K562 (cell line): ENCODE data around the gene CBX3. TPM values are rescaled to one million over a fixed set of nuclear protein-coding genes. Genes with fewer than 3 reads are reported as not detected.

Source experiments
- ARHGAP35 ChIP-seq: fragments of 450-650 bp; IDR thresholded peaks from 2 replicates; pipeline ENCODE4 v1.6.1; 2018; ENCODE audit not compliant: partially characterized antibody
- DMBX1 ChIP-seq: fragments of 250-450 bp; sonication (Bioruptor Pico); IDR thresholded peaks from 2 replicates; pipeline ENCODE4 v1.8.0; 2022; ENCODE audit warnings: inconsistent platforms, mild to moderate bottlenecking, moderate library complexity, borderline replicate concordance
- ESRRB ChIP-seq: fragments of 250-450 bp; sonication (Bioruptor Pico); IDR thresholded peaks from 2 replicates; pipeline ENCODE4 v1.5.0; 2020; ENCODE audit warnings: mild to moderate bottlenecking, moderate library complexity, borderline replicate concordance
- FOXK1 ChIP-seq: sonication (generic); formaldehyde crosslinking; IDR thresholded peaks from 2 replicates; pipeline ENCODE4 v1.8.0; 2022; ENCODE audit warnings: missing genetic modification reagents, mild to moderate bottlenecking, borderline replicate concordance
- GATAD2A ChIP-seq: fragments of 450-650 bp; IDR thresholded peaks from 2 replicates; pipeline ENCODE4 v1.6.1; 2017
- HMG20B ChIP-seq: fragments of 250-450 bp; sonication (Bioruptor Pico); IDR thresholded peaks from 2 replicates; pipeline ENCODE4 v1.5.0; 2021; ENCODE audit warnings: mild to moderate bottlenecking
- MAX ChIP-seq: sonication (generic); formaldehyde crosslinking; IDR thresholded peaks from 2 replicates; pipeline ENCODE4 v1.9.0; 2022; ENCODE audit warnings: mild to moderate bottlenecking, missing genetic modification reagents
- NR2C2 ChIP-seq, 2 experiments: fragments of 200-800 bp in 1 of 2; sonication (Bioruptor generic) in 1 of 2; sonication (generic) in 1 of 2; formaldehyde crosslinking in 1 of 2; IDR thresholded peaks; 2 replicates each; pipeline versions ENCODE4 v1.6.1 to v1.8.0; 2016 to 2022; ENCODE audit warnings: mild to moderate bottlenecking in 1 of 2, missing compliant biosample characterization in 1 of 2, missing genetic modification characterization in 1 of 2, missing genetic modification reagents in 1 of 2
- POLR3G ChIP-seq: IDR thresholded peaks from 2 replicates; pipeline ENCODE4 v1.6.1; 2011; ENCODE audit not compliant: insufficient read length, insufficient replicate concordance; ENCODE audit errors: extremely low read depth
- RHOXF2B ChIP-seq: fragments of 250-450 bp; sonication (Bioruptor Pico); conservative IDR thresholded peaks from 2 replicates; pipeline ENCODE4 v1.5.1; 2021
- SIN3B ChIP-seq: fragments of 450-650 bp; IDR thresholded peaks from 2 replicates; pipeline ENCODE4 v1.6.1; 2017; ENCODE audit warnings: low read depth, mild to moderate bottlenecking, moderate library complexity
- SMARCC2 ChIP-seq: fragments of 450-650 bp; IDR thresholded peaks from 2 replicates; pipeline ENCODE4 v1.6.1; 2017; ENCODE audit warnings: antibody characterized with exemption, moderate library complexity, mild to moderate bottlenecking, low read depth
- SMC3 ChIP-seq: conservative IDR thresholded peaks from 2 replicates; pipeline ENCODE4 v1.6.1; 2011; ENCODE audit warnings: low read depth, low read length, improper control_type of control experiment; ENCODE audit not compliant: insufficient read depth
- SREBF1 ChIP-seq: fragments of 150-350 bp; IDR thresholded peaks from 2 replicates; pipeline ENCODE4 v1.6.1; 2014; ENCODE audit warnings: antibody characterized with exemption, low read depth, low read length, borderline replicate concordance
- SREBF2 ChIP-seq: sonication (generic); formaldehyde crosslinking; IDR thresholded peaks from 2 replicates; pipeline ENCODE4 v1.4.0; 2020; ENCODE audit warnings: mild to moderate bottlenecking, missing genetic modification reagents
- ZBTB12 ChIP-seq: fragments of 250-450 bp; sonication (Bioruptor Pico); IDR thresholded peaks from 2 replicates; pipeline ENCODE4 v1.4.0; 2020
- ZFPM2 ChIP-seq: fragments of 250-450 bp; sonication (Bioruptor Pico); IDR thresholded peaks from 2 replicates; pipeline ENCODE4 v1.5.1; 2022; ENCODE audit warnings: mild to moderate bottlenecking
- ZNF165 ChIP-seq: fragments of 250-450 bp; sonication (Bioruptor Pico); IDR thresholded peaks from 2 replicates; pipeline ENCODE4 v1.4.0; 2020; ENCODE audit warnings: borderline replicate concordance
- ZNF280A ChIP-seq: fragments of 450-650 bp; IDR thresholded peaks from 2 replicates; pipeline ENCODE4 v1.6.1; 2018; ENCODE audit warnings: mild to moderate bottlenecking, low read depth; ENCODE audit not compliant: partially characterized antibody
- ZNF324 ChIP-seq: fragments of 250-450 bp; sonication (Bioruptor Pico); IDR thresholded peaks from 2 replicates; pipeline ENCODE4 v1.4.0; 2020; ENCODE audit warnings: mild to moderate bottlenecking
- ZNF408 ChIP-seq: fragments of 250-450 bp; sonication (Bioruptor Pico); IDR thresholded peaks from 2 replicates; pipeline ENCODE4 v1.4.0; 2020; ENCODE audit warnings: low read depth, mild to moderate bottlenecking, moderate library complexity
- ZNF785 ChIP-seq: fragments of 250-450 bp; sonication (Bioruptor Pico); IDR thresholded peaks from 2 replicates; pipeline ENCODE4 v1.4.0; 2020; ENCODE audit warnings: mild to moderate bottlenecking
- polyA plus RNA-seq, 8 experiments: library from polyadenylated mRNA; depleted of rRNA in 4 of 8; stranded (reverse) in 5 of 8; unstranded in 3 of 8; fragments of >200 nt; fragmentation: Nextera tagmentation in 2 of 8; fragmentation: Illumina TruSeq in 1 of 8; extraction: Ambion mirVana in 2 of 8; extraction: Trizol in 1 of 8; gene quantifications; 2 replicates each; pipeline versions ENCODE4 v1.2.1 to v1.2.3, GENCODE V29; 2011 to 2014; ENCODE audit warnings: inconsistent platforms in 1 of 8, missing spikeins in 1 of 8
- total RNA-seq, 7 experiments: library from RNA; depleted of rRNA in 6 of 7; stranded (reverse); fragments of >200 nt in 6 of 7; fragmentation: Illumina TruSeq in 2 of 7; extraction: Trizol in 2 of 7; gene quantifications; 2 replicates each; pipeline versions ENCODE4 v1.2.1 to v1.2.3, GENCODE V29; 2011 to 2021; ENCODE audit warnings: low replicate concordance in 1 of 7

CBX3 gene
- total and polyA plus RNA-seq, 9 of the 15 experiments (the other 6 are each of a cell fraction or from before 2014, with no cell fraction given), result 198 to 413 (median 328) TPM

- TF ChIP-seq MAX (CRISPR knock-in tag) (0 out of 2 replicates have a peak, but pooled peaks have one; percentile 52), ZNF165 (no peak), RHOXF2B (CRISPR knock-in tag) (peak; percentile 74; the same call in 1 of the 2 replicates), SMARCC2 (no peak), SREBF2 (CRISPR knock-in tag) (no peak), SIN3B (peak; percentile 18; the same call in 1 of the 2 replicates), DMBX1 (0 out of 2 replicates have a peak, but pooled peaks have one; percentile 4), GATAD2A (no peak), FOXK1 (CRISPR knock-in tag) (0 out of 2 replicates have a peak, but pooled peaks have one; percentile 59), ZNF280A (no peak), NR2C2 (CRISPR knock-in tag; IDR thresholded peaks at IDR 0.05) (no peak; the same call in 1 of the 2 replicates), NR2C2 (tag; IDR thresholded peaks at IDR 0.05) (no peak), ESRRB (no peak), SREBF1 (no peak), ZFPM2 (CRISPR knock-in tag) (no peak), ZNF785 (CRISPR knock-in tag) (no peak), POLR3G (no peak), HMG20B (CRISPR knock-in tag) (no peak), SMC3 (no peak), ARHGAP35 (peak; percentile 100), ZNF324 (no peak), ZBTB12 (peak; percentile 63; the same call in 1 of the 2 replicates), ZNF408 (CRISPR knock-in tag) (no peak)
Measured at GRCh38 chr7:26200444-26201246, 900 bp upstream of the CBX3 start, which contains the start of gene HNRNPA2B1 (continued).
